Spleen (tissue), 13 donors: ENCODE results near the gene LRRC42. TPM values are rescaled to one million over a fixed set of nuclear protein-coding genes. Genes with fewer than 3 reads are reported as not detected.

Experiments
- DNase-seq: peaks from one replicate; pipeline ENCODE4 v3.0.0-alpha.2; 2020
- H3K27ac ChIP-seq, 8 donors: fragments of 200-600 bp; sonication (generic) in 7 of 8; 1 replicate in 4 of 8; 2 replicates in 4 of 8; pipeline versions ENCODE4 v1.5.0 to v1.8.0; 2016 to 2021; ENCODE audit warnings: inconsistent platforms in 4 of 8, mild to moderate bottlenecking in 4 of 8, moderate library complexity in 1 of 8
- H3K27me3 ChIP-seq, 7 donors: fragments of 200-600 bp; sonication (generic) in 6 of 7; replicated peaks in 1 of 7; 1 replicate in 4 of 7; 2 replicates in 3 of 7; pipeline versions ENCODE4 v1.5.0 to v1.8.0; 2016 to 2021; ENCODE audit warnings: inconsistent platforms in 3 of 7, mild to moderate bottlenecking in 1 of 7
- H3K36me3 ChIP-seq, 6 donors: fragments of 200-600 bp; sonication (generic) in 5 of 6; 1 replicate in 4 of 6; 2 replicates in 2 of 6; pipeline versions ENCODE4 v1.5.0 to v1.8.0; 2016 to 2021; ENCODE audit warnings: inconsistent platforms in 2 of 6
- H3K4me1 ChIP-seq, 6 donors: fragments of 200-600 bp; sonication (generic) in 5 of 6; 1 replicate in 3 of 6; 2 replicates in 3 of 6; pipeline versions ENCODE4 v1.5.0 to v1.8.0; 2016 to 2021; ENCODE audit warnings: inconsistent platforms in 3 of 6
- H3K4me3 ChIP-seq, 8 donors: fragments of 200-600 bp; sonication (generic) in 7 of 8; 1 replicate in 4 of 8; 2 replicates in 4 of 8; pipeline versions ENCODE4 v1.5.0 to v1.8.0; 2016 to 2021; ENCODE audit warnings: inconsistent platforms in 4 of 8, mild to moderate bottlenecking in 4 of 8, moderate library complexity in 2 of 8
- H3K9me3 ChIP-seq, 8 donors: fragments of 200-600 bp; sonication (generic) in 7 of 8; 1 replicate in 4 of 8; 2 replicates in 4 of 8; pipeline versions ENCODE4 v1.5.0 to v1.8.0; 2016 to 2021; ENCODE audit warnings: inconsistent platforms in 4 of 8
- CTCF ChIP-seq, 11 experiments: fragments of 200-600 bp in 7 of 11; fragments of 450-650 bp in 4 of 11; sonication (generic) in 4 of 11; IDR thresholded peaks in 8 of 11; conservative IDR thresholded peaks in 3 of 11; 1 replicate in 7 of 11; 2 replicates in 4 of 11; pipeline versions ENCODE4 v1.4.0 to v1.8.0; 2016 to 2021; ENCODE audit warnings: antibody characterized with exemption in 11 of 11, inconsistent platforms in 4 of 11, mild to moderate bottlenecking in 1 of 11
- POLR2A ChIP-seq, 3 donors: fragments of 450-650 bp; IDR thresholded peaks; one replicate each; pipeline ENCODE4 v1.5.1; 2017; ENCODE audit warnings: antibody characterized with exemption in 3 of 3, mild to moderate bottlenecking in 1 of 3
- POLR2AphosphoS5 ChIP-seq, 3 donors: sonication (generic); formaldehyde crosslinking; IDR thresholded peaks; one replicate each; pipeline ENCODE4 v1.5.1; 2017; ENCODE audit warnings: antibody characterized with exemption in 3 of 3
- WGBS, 5 donors: extraction: QIAGEN DNeasy Blood & Tissue Kit in 3 of 5; methylation state at CpG; one replicate each; pipeline versions ENCODE4 v1.1.5 to v1.1.7; 2013 to 2018; 5-methylcytosine and 5-hydroxymethylcytosine counted together
- intact Hi-C: fragments of 100-400 bp; cut with DNase I; formaldehyde crosslinking; loops from one replicate; pipeline ENCODE4 v1.15.0; 2023; ENCODE audit warnings: low total_unique reads
- long read RNA-seq, 2 donors: transcript quantifications; one replicate each; lab custom pipeline, GENCODE V29; 2026
- polyA plus RNA-seq, 3 donors: library from polyadenylated mRNA; stranded (reverse); fragments of 200-250 nt; gene quantifications; one replicate each; pipeline ENCODE4 v1.2.1, GENCODE V29; 2013
- total RNA-seq, 7 donors: library from RNA; depleted of rRNA in 3 of 7; stranded (reverse); fragments of >200 nt in 3 of 7; fragmentation: NEBNext Ultra II Directional in 4 of 7; extraction: Animal tissue kit (Norgen Biotek cat#: 25700) in 4 of 7; gene quantifications; one replicate each; pipeline versions ENCODE4 v1.1.0 to v1.2.1, GENCODE V29; 2016 to 2021
- donor health status: healthy with polysubstance abuse.
- donor health status: DM: no; HTN: no; CAD: no; lungs with moderate emphysema.
- donor health status: DM: no; HTN: no; CAD: no.
- donor health status: Bipolar disorder and iron deficiency.
- donor health status: healthy.
- donor health status: DM: no; HTN: no; CAD: no.
- donor health status: DM: yes; HTN: yes; CAD: no.

The LRRC42 gene
- total RNA-seq = 10 to 100 TPM in 6 of 7 donors, 1 to 10 TPM in 1; 9.7 to 13.8 (median 11.6) TPM
- 1 to 10 TPM; 4.9 to 9.5 (median 5.5) TPM for polyA plus RNA-seq
- long read RNA-seq, donor 1, partial matches to known transcripts = 6 of 12 reads
- long read RNA-seq, donor 1, other reads (novel, unspliced or antisense) = 0 of 12 reads
- long read RNA-seq, donor 2, partial matches to known transcripts = 0 of 9 reads
- long read RNA-seq, donor 2, other reads (novel, unspliced or antisense) = 0 of 9 reads

GRCh38 chr1:53946252-53947171, at the start of gene LRRC42:
TSS of gene LRRC42 (plus strand) at chr1:53946350. CDS start at chr1:53952000, 5,650 bp downstream.
- no peak for TF ChIP-seq POLR2A (IDR thresholded peaks at IDR 0.05)
- TF ChIP-seq CTCF (IDR thresholded peaks at IDR 0.05 in 8 of 11, conservative IDR thresholded peaks at IDR 0.05 in 3 of 11) = peak in 2 of 11 experiments; percentile 1 to 31
- TF ChIP-seq POLR2AphosphoS5 (IDR thresholded peaks at IDR 0.05) = peak in 1 of 3 donors; percentile 8
- Histone ChIP-seq H3K36me3 (peaks cover 0 to 4% (median under 1%) of the 10 kb centered on the region in 6 donors), H3K27ac (peak within 1 kb of the TSS; percentile 91 to 96 (median 92)), H3K4me3 (peak within 1 kb of the TSS; percentile 67 to 90 (median 82)), H3K27me3 (no peaks in the 10 kb centered on the region), H3K4me1 (peaks cover 18 to 58% (median 35%) of the 10 kb centered on the region in 6 donors), H3K9me3 (no peaks in the 10 kb centered on the region)
- intact Hi-C loops = loop anchor here (5.0 kb wide), 1 partner anchor 54 kb away; the partner anchor contains the start of gene DIO1
- WGBS, 5 donors = 2 to 5% (median 3%) methylated on average over 28 to 58 of the region's 58 CpGs
- no peak for DNase-seq

- intact Hi-C loops = no loop called here
- Histone ChIP-seq H3K4me3 (no peak overlapping the region), H3K36me3 (no peaks in the 10 kb centered on the region), H3K9me3 (no peaks in the 10 kb centered on the region), H3K27me3 (no peaks in the 10 kb centered on the region), H3K27ac (no peak overlapping the region), H3K4me1 (peaks cover 0 to 9% (median 3%) of the 10 kb centered on the region in 6 donors)
- WGBS, 5 donors = 79 to 100% (median 84%) methylated on average over 2 of the region's 2 CpGs
- TF ChIP-seq POLR2AphosphoS5 (IDR thresholded peaks at IDR 0.05) (no peak), POLR2A (IDR thresholded peaks at IDR 0.05) (no peak), CTCF (IDR thresholded peaks at IDR 0.05 in 8 of 11, conservative IDR thresholded peaks at IDR 0.05 in 3 of 11) (no peak)
- no peak for DNase-seq
These were observed 49.4 kb upstream of the LRRC42 start for GRCh38 chr1:53896635-53897229.

- Histone ChIP-seq H3K4me3 (no peak overlapping the region), H3K9me3 (no peaks in the 10 kb centered on the region), H3K4me1 (no peaks in the 10 kb centered on the region), H3K27ac (no peak overlapping the region), H3K27me3 (no peaks in the 10 kb centered on the region), H3K36me3 (no peaks in the 10 kb centered on the region)
- intact Hi-C loops = no loop called here
- 17 to 46% (median 25%) methylated on average over 2 of the region's 2 CpGs for WGBS, 5 donors
- TF ChIP-seq CTCF (IDR thresholded peaks at IDR 0.05 in 8 of 11, conservative IDR thresholded peaks at IDR 0.05 in 3 of 11) (no peak), POLR2A (IDR thresholded peaks at IDR 0.05) (no peak), POLR2AphosphoS5 (IDR thresholded peaks at IDR 0.05) (no peak)
- no peak for DNase-seq
These were observed 46.9 kb upstream of the LRRC42 start for GRCh38 chr1:53899206-53899628.
